Activated T-helper 2 cell treated with anti-CD3 and anti-CD28 coated beads, Interferon-gamma antibody, Interleukin-2, Interleukin-4, amounts not matched to agents 10 μg/mL and 5 μg/mL and 100 μg/mL, durations not matched to agents 14 hours and 24 hours and 36 hours (primary cell): ENCODE data around the gene RNF181. TPM values are rescaled to one million over a fixed set of nuclear protein-coding genes. Genes with fewer than 3 reads are reported as not detected.
"Not testable (repeated sequence)": the region's sequence is repeated elsewhere in the genome, so short reads cannot be mapped to it uniquely, and the experiment has no call there.

Experiments
- DNase-seq: peaks from one replicate; pipeline ENCODE4 v3.0.0; 2021; ENCODE audit warnings: low spot score
- H3K27ac Mint-ChIP-seq: one replicate; pipeline ENCODE4 v1.8.0; 2021; ENCODE audit warnings: mixed read lengths
- H3K27me3 Mint-ChIP-seq: one replicate; pipeline ENCODE4 v1.8.0; 2021; ENCODE audit warnings: low read depth, mixed read lengths
- H3K36me3 Mint-ChIP-seq: one replicate; pipeline ENCODE4 v1.8.0; 2021; ENCODE audit warnings: low read depth, mixed read lengths
- H3K4me1 Mint-ChIP-seq: one replicate; pipeline ENCODE4 v1.8.0; 2021; ENCODE audit warnings: low read depth, mixed read lengths
- H3K4me3 Mint-ChIP-seq: one replicate; pipeline ENCODE4 v1.8.0; 2021; ENCODE audit warnings: low read depth, mild to moderate bottlenecking, moderate library complexity, mixed read lengths
- H3K9me3 Mint-ChIP-seq: one replicate; pipeline ENCODE4 v1.8.0; 2021; ENCODE audit warnings: mixed read lengths
- intact Hi-C: fragments of 100-400 bp; cut with micrococcal nuclease; formaldehyde crosslinking; loops from one replicate; pipeline ENCODE4 v1.15.1; 2023
- total RNA-seq: library from RNA; stranded (reverse); gene quantifications from 2 replicates; pipeline ENCODE4 v1.2.3, GENCODE V29; 2022

Gene RNF181
- total RNA-seq, 1 donor from 2014 or later, result 130 TPM

GRCh38 chr2:85591563-85591962 is 4.0 kb upstream of the RNF181 start:
- intact Hi-C loops, result no loop called here
- H3K4me1 Mint-ChIP-seq, result peaks cover 25% of the 10 kb centered on the region
- no peak for DNase-seq
- no peaks in the 10 kb centered on the region for H3K9me3 Mint-ChIP-seq
- H3K27ac Mint-ChIP-seq, result no peak overlapping the region
- no peak overlapping the region for H3K4me3 Mint-ChIP-seq
- no peaks in the 10 kb centered on the region for H3K27me3 Mint-ChIP-seq
- peaks cover 13% of the 10 kb centered on the region for H3K36me3 Mint-ChIP-seq

GRCh38 chr2:85592299-85592698 is 3.2 kb upstream of the RNF181 start:
- H3K9me3 Mint-ChIP-seq, H3K27ac Mint-ChIP-seq, H3K27me3 Mint-ChIP-seq, H3K4me3 Mint-ChIP-seq, DNase-seq, intact Hi-C loops: not testable (repeated sequence)
- H3K36me3 Mint-ChIP-seq, result peaks cover 21% of the 10 kb centered on the region
- H3K4me1 Mint-ChIP-seq, result peaks cover 31% of the 10 kb centered on the region

GRCh38 chr2:85593023-85593422 is 2.5 kb upstream of the RNF181 start:
- intact Hi-C loops, result no loop called here
- Mint-ChIP-seq H3K36me3 (peaks cover 23% of the 10 kb centered on the region), H3K4me1 (peaks cover 27% of the 10 kb centered on the region), H3K4me3 (no peak overlapping the region), H3K9me3 (no peaks in the 10 kb centered on the region), H3K27ac (no peak overlapping the region), H3K27me3 (no peaks in the 10 kb centered on the region)
- no peak for DNase-seq

GRCh38 chr2:85594715-85595300 is 737 bp upstream of the RNF181 start:
- H3K9me3 Mint-ChIP-seq, result no peaks in the 10 kb centered on the region
- DNase-seq, result no peak
- intact Hi-C loops, result loop anchor here (1.0 to 5.0 kb wide), 4 partner anchors 16 to 178 kb away; partner anchors contain the start of genes GGCX, SH2D6 and VAMP8
- H3K4me1 Mint-ChIP-seq, result peaks cover 21% of the 10 kb centered on the region
- no peaks in the 10 kb centered on the region for H3K27me3 Mint-ChIP-seq
- H3K36me3 Mint-ChIP-seq, result peaks cover 32% of the 10 kb centered on the region
- H3K4me3 Mint-ChIP-seq, result peak overlapping the region; percentile 96
- peak overlapping the region; percentile 96 for H3K27ac Mint-ChIP-seq

GRCh38 chr2:85596026-85596333 is 435 bp downstream of the RNF181 start:
- Mint-ChIP-seq H3K27ac (peak overlapping the region; percentile 96), H3K9me3 (no peaks in the 10 kb centered on the region), H3K27me3 (no peaks in the 10 kb centered on the region), H3K4me1 (peaks cover 18% of the 10 kb centered on the region), H3K36me3 (peaks cover 32% of the 10 kb centered on the region), H3K4me3 (peak overlapping the region; percentile 96)
- no peak for DNase-seq
- intact Hi-C loops, result loop anchor here (5.0 kb wide), 1 partner anchor 179 kb away; the partner anchor contains the start of gene SH2D6

- Mint-ChIP-seq H3K27ac (no peak overlapping the region), H3K9me3 (no peaks in the 10 kb centered on the region), H3K36me3 (peaks cover 28% of the 10 kb centered on the region), H3K4me3 (peak overlapping the region; percentile 96), H3K4me1 (peaks cover 19% of the 10 kb centered on the region), H3K27me3 (no peaks in the 10 kb centered on the region)
- intact Hi-C loops, result loop anchor here (5.0 kb wide), 1 partner anchor 179 kb away; the partner anchor contains the start of gene SH2D6
- DNase-seq, result no peak
Measured at GRCh38 chr2:85596486-85597143, 1.1 kb downstream of the RNF181 start.

- DNase-seq, result no peak
- intact Hi-C loops, result loop anchor here (5.0 kb wide), 1 partner anchor 180 kb away; the partner anchor contains the start of gene SH2D6
- H3K27ac Mint-ChIP-seq, result no peak overlapping the region
- peak overlapping the region; percentile 96 for H3K4me3 Mint-ChIP-seq
- H3K9me3 Mint-ChIP-seq, result no peaks in the 10 kb centered on the region
- peaks cover 21% of the 10 kb centered on the region for H3K4me1 Mint-ChIP-seq
- H3K27me3 Mint-ChIP-seq, result no peaks in the 10 kb centered on the region
- H3K36me3 Mint-ChIP-seq, result peaks cover 28% of the 10 kb centered on the region
Measured at GRCh38 chr2:85597241-85597640, 1.7 kb downstream of the RNF181 start.

- Mint-ChIP-seq H3K9me3 (no peaks in the 10 kb centered on the region), H3K4me1 (peaks cover 25% of the 10 kb centered on the region), H3K36me3 (peaks cover 31% of the 10 kb centered on the region), H3K27me3 (no peaks in the 10 kb centered on the region), H3K27ac (no peak overlapping the region), H3K4me3 (no peak overlapping the region)
- no peak for DNase-seq
- intact Hi-C loops, result loop anchor here (5.0 kb wide), 1 partner anchor 181 kb away; the partner anchor contains the start of gene SH2D6
Measured at GRCh38 chr2:85598594-85599340, 3.2 kb downstream of the RNF181 start.

- peaks cover 31% of the 10 kb centered on the region for H3K36me3 Mint-ChIP-seq
- no peaks in the 10 kb centered on the region for H3K9me3 Mint-ChIP-seq
- DNase-seq, result no peak
- H3K4me3 Mint-ChIP-seq, result no peak overlapping the region
- peaks cover 20% of the 10 kb centered on the region for H3K4me1 Mint-ChIP-seq
- H3K27ac Mint-ChIP-seq, result no peak overlapping the region
- intact Hi-C loops, result loop anchor here (5.0 kb wide), 2 partner anchors 62 to 182 kb away; partner anchors contain the start of genes MAT2A and SH2D6
- no peaks in the 10 kb centered on the region for H3K27me3 Mint-ChIP-seq
Measured at GRCh38 chr2:85599468-85600234, 4.1 kb downstream of the RNF181 start.

- no peak for DNase-seq
- intact Hi-C loops, result loop anchor here (5.0 kb wide), 1 partner anchor 63 kb away; the partner anchor contains the start of gene MAT2A
- H3K36me3 Mint-ChIP-seq, result peaks cover 29% of the 10 kb centered on the region
- H3K27me3 Mint-ChIP-seq, result no peaks in the 10 kb centered on the region
- no peak overlapping the region for H3K27ac Mint-ChIP-seq
- H3K9me3 Mint-ChIP-seq, result no peaks in the 10 kb centered on the region
- H3K4me3 Mint-ChIP-seq, result no peak overlapping the region
- peaks cover 18% of the 10 kb centered on the region for H3K4me1 Mint-ChIP-seq
Measured at GRCh38 chr2:85600235-85600575, 4.7 kb downstream of the RNF181 start.

- no peak for DNase-seq
- H3K4me3 Mint-ChIP-seq, result peak overlapping the region; percentile 76
- H3K9me3 Mint-ChIP-seq, result no peaks in the 10 kb centered on the region
- no peak overlapping the region for H3K27ac Mint-ChIP-seq
- H3K36me3 Mint-ChIP-seq, result peaks cover 21% of the 10 kb centered on the region
- intact Hi-C loops, result loop anchor here (5.0 kb wide), 1 partner anchor 64 kb away; the partner anchor contains the start of gene MAT2A
- no peaks in the 10 kb centered on the region for H3K27me3 Mint-ChIP-seq
- H3K4me1 Mint-ChIP-seq, result peaks cover 15% of the 10 kb centered on the region
Measured at GRCh38 chr2:85600951-85601770, 5.6 kb downstream of the RNF181 start.
